Measurements from ENCODE around the gene OCRL. TPM values are rescaled to one million over a fixed set of nuclear protein-coding genes. Genes with fewer than 3 reads are reported as not detected.
A peak's percentile ranks its signal among the peaks of the same experiment; 100 is the strongest.

OCRL gene
- total and polyA plus RNA-seq, 2 of the 13 experiments (the other 11 are each of a cell fraction or from before 2014, with no cell fraction given), result 13.4 to 32.0 TPM

- TF ChIP-seq IKZF1 (IDR thresholded peaks at IDR 0.05) (no peak), ATAD3A (CRISPR knock-in tag; IDR thresholded peaks at IDR 0.05) (no peak), NR2F1 (CRISPR knock-in tag; IDR thresholded peaks at IDR 0.05) (no peak), ZBTB4 (CRISPR knock-in tag; IDR thresholded peaks at IDR 0.05; ENCODE audit: borderline replicate concordance) (no peak), SOX6 (IDR thresholded peaks at IDR 0.05) (no peak), SOX6 (CRISPR knock-in tag; IDR thresholded peaks at IDR 0.05) (0 out of 2 replicates have a peak, but pooled peaks have one; percentile 32), NFKB2 (CRISPR knock-in tag; IDR thresholded peaks at IDR 0.05; ENCODE audit: borderline replicate concordance) (no peak), ZNF138 (CRISPR knock-in tag; IDR thresholded peaks at IDR 0.05; ENCODE audit: low read depth) (no peak), ZNF572 (CRISPR knock-in tag; IDR thresholded peaks at IDR 0.05) (no peak), NFATC3 (CRISPR knock-in tag; IDR thresholded peaks at IDR 0.05) (no peak), ZKSCAN8 (CRISPR knock-in tag; IDR thresholded peaks at IDR 0.05; ENCODE audit: borderline replicate concordance) (no peak), ZFP36 (IDR thresholded peaks at IDR 0.05; ENCODE audit: borderline replicate concordance, low read depth, low read length, partially characterized antibody) (no peak), CREM (IDR thresholded peaks at IDR 0.05) (no peak), CREM (CRISPR knock-in tag; IDR thresholded peaks at IDR 0.05) (no peak), NFYC (CRISPR knock-in tag; IDR thresholded peaks at IDR 0.05) (no peak), PREB (CRISPR knock-in tag; IDR thresholded peaks at IDR 0.05) (no peak), SRY (CRISPR knock-in tag; IDR thresholded peaks at IDR 0.05) (no peak), RAD21 (CRISPR knock-in tag; IDR thresholded peaks at IDR 0.05) (no peak), PLRG1 (conservative IDR thresholded peaks at IDR 0.05) (no peak), XBP1 (CRISPR knock-in tag; IDR thresholded peaks at IDR 0.05) (no peak), ZNF275 (CRISPR knock-in tag; IDR thresholded peaks at IDR 0.05; ENCODE audit: borderline replicate concordance) (no peak), MLLT10 (CRISPR knock-in tag; IDR thresholded peaks at IDR 0.05) (no peak), MEIS2 (CRISPR knock-in tag; IDR thresholded peaks at IDR 0.05) (no peak), CREB3 (CRISPR knock-in tag; IDR thresholded peaks at IDR 0.05) (no peak), ZFP41 (CRISPR knock-in tag; IDR thresholded peaks at IDR 0.05; ENCODE audit: borderline replicate concordance) (no peak), NBN (conservative IDR thresholded peaks at IDR 0.05) (no peak), POLR2AphosphoS5 (IDR thresholded peaks at IDR 0.05; ENCODE audit: low read depth, low read length) (peak; percentile 55; the same call in 1 of the 2 replicates)
These were observed 694 bp downstream of the OCRL start (continued) for GRCh38 chrX:129540722-129541184.

All from HepG2 (cell line).